Measurements from ENCODE around the gene KPTN.

KPTN gene

DNA sequence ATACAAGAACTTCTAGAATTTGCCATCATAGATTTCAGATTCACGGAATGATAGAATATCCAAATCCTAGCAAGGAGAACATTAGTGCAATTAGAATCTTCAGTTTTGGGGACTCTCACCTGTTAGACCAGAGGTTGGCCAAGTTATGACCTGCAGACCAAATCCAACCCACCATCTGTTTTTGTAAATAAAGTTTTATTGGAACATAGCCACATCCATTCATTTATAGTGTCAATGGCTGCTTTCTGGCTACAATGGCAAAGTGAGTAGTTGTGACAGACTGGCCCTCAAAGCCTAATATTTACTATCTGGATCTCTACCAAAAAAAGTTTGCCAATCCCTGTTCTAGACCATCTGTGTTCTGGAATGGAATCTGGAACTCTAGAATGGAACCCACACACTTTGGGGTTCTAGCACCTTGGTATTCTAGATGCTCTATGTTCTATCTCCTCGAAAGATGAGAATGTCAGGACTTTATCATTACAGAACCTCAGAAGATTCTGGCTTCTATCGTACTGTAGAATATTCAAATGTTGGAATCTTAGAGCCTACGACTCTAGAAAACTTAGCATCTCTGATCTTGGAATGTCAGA is 2.5 kb downstream of the KPTN start:
- H3K9me3 ChIP-seq (replicated peaks; ENCODE audit: insufficient read depth, low read length) = no peaks in the 10 kb centered on the region
- H3K4me1 ChIP-seq (ENCODE audit: low read length) = peaks cover 15% of the 10 kb centered on the region
- no peaks in the 10 kb centered on the region for H3K9me2 ChIP-seq (replicated peaks; ENCODE audit: insufficient read depth, low read length)
- no peak overlapping the region for H3K27ac ChIP-seq (ENCODE audit: low read length)
- no peak overlapping the region for H3K9ac ChIP-seq (ENCODE audit: low read length)
- no peak overlapping the region for H3K4me2 ChIP-seq (ENCODE audit: low read depth, low read length)
- peaks cover 10% of the 10 kb centered on the region for H3K79me2 ChIP-seq (ENCODE audit: low read length)
- TF ChIP-seq EZH2phosphoT487 (IDR thresholded peaks at IDR 0.05; ENCODE audit: low read length) (no peak), EZH2 (optimal IDR thresholded peaks at IDR 0.05; ENCODE audit: low read depth, low read length) (no peak)
- TF ChIP-seq, protein P1, sequence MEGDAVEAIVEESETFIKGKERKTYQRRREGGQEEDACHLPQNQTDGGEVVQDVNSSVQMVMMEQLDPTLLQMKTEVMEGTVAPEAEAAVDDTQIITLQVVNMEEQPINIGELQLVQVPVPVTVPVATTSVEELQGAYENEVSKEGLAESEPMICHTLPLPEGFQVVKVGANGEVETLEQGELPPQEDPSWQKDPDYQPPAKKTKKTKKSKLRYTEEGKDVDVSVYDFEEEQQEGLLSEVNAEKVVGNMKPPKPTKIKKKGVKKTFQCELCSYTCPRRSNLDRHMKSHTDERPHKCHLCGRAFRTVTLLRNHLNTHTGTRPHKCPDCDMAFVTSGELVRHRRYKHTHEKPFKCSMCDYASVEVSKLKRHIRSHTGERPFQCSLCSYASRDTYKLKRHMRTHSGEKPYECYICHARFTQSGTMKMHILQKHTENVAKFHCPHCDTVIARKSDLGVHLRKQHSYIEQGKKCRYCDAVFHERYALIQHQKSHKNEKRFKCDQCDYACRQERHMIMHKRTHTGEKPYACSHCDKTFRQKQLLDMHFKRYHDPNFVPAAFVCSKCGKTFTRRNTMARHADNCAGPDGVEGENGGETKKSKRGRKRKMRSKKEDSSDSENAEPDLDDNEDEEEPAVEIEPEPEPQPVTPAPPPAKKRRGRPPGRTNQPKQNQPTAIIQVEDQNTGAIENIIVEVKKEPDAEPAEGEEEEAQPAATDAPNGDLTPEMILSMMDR (IDR thresholded peaks at IDR 0.05; ENCODE audit: low read length) = no peak
- no peaks in the 10 kb centered on the region for H3F3A ChIP-seq (ENCODE audit: insufficient read depth, low read length)
- DNase-seq = no peak
- H4K20me1 ChIP-seq (ENCODE audit: insufficient read depth, low read length) = no peaks in the 10 kb centered on the region
- H3K36me3 ChIP-seq (replicated peaks; ENCODE audit: insufficient read depth, low read length) = no peaks in the 10 kb centered on the region
- no peak overlapping the region for H3K4me3 ChIP-seq (ENCODE audit: low read length)
- no peak overlapping the region for H2AFZ ChIP-seq (ENCODE audit: low read length)
- peaks cover 12% of the 10 kb centered on the region; the same call in 1 of the 2 replicates for H3K27me3 ChIP-seq (replicated peaks; ENCODE audit: insufficient read depth, low read length)

DNA sequence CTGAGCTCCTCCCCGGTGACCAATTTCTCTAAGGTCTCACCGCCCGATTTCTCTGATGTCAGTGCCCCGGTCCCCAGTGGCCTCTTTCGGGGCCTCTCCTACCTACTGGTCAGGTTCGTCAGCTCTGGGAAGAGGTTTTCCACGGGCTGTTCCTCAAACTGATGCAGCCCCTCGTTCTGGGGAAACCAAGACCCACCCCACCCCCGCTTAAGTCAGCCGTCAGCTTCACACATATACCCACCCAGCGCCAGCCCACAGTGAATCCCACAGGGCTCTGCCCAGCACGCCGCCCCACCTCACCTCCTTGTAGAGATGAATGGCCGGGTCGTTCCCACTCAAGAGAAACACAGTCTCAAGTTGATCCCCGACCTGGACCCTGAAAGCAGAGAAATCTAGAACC is 3.4 kb downstream of the KPTN start:
- Histone ChIP-seq H3K9me2 (replicated peaks; ENCODE audit: insufficient read depth, low read length) (no peaks in the 10 kb centered on the region), H3K9ac (ENCODE audit: low read length) (no peak overlapping the region), H3K36me3 (replicated peaks; ENCODE audit: insufficient read depth, low read length) (no peaks in the 10 kb centered on the region), H3K4me1 (ENCODE audit: low read length) (peaks cover 13% of the 10 kb centered on the region), H3K4me3 (ENCODE audit: low read length) (no peak overlapping the region), H4K20me1 (ENCODE audit: insufficient read depth, low read length) (no peaks in the 10 kb centered on the region), H3K79me2 (ENCODE audit: low read length) (peaks cover 7% of the 10 kb centered on the region), H3K4me2 (ENCODE audit: low read depth, low read length) (no peak overlapping the region), H3K9me3 (replicated peaks; ENCODE audit: insufficient read depth, low read length) (no peaks in the 10 kb centered on the region), H2AFZ (ENCODE audit: low read length) (no peak overlapping the region), H3F3A (ENCODE audit: insufficient read depth, low read length) (no peaks in the 10 kb centered on the region), H3K27ac (ENCODE audit: low read length) (no peak overlapping the region), H3K27me3 (replicated peaks; ENCODE audit: insufficient read depth, low read length) (peaks cover 14% of the 10 kb centered on the region; the same call in 1 of the 2 replicates)
- DNase-seq = no peak
- TF ChIP-seq, protein P1 (IDR thresholded peaks at IDR 0.05; ENCODE audit: low read length) = no peak
- TF ChIP-seq EZH2 (optimal IDR thresholded peaks at IDR 0.05; ENCODE audit: low read depth, low read length) (no peak), EZH2phosphoT487 (IDR thresholded peaks at IDR 0.05; ENCODE audit: low read length) (no peak)

DNA sequence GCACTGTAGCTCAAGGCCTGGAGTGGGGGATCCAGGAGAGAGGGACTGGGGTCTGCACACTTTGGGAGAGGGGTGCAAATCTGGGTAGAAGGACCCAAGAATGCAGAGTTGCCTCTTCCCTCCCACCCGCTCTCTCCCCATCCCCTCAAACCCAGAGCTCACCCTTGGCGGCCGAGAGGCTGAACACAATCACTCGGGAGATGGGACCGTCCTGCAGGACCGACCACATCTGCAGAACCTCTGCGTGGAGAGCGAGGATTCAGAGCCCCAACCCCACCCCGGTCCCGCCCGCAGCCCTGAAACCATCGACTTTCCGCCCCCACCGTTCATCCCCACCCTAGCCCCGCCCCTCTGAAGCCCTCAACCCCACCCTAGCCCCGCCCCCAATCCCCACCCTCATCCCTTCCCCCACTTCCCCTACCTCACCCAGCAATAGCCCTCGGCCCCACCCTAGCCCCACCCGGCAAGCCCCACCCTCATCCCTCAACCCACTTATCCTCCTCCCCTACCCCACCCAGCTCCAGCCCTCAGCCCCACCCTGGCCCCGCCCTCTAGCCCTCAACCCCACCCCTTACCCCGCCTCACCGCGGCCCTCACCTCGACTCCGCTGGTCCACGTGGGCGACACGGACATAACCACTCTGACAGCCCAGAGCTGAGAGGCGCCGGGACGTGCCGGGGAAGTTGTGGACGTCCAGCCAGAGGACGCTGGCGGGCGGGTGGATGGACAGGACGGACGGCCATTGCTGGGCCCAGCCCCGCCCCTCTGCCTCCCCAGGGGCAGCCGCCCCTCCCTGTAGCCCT is 4.1 kb downstream of the KPTN start:
- no peak overlapping the region for H2AFZ ChIP-seq (ENCODE audit: low read length)
- DNase-seq = no peak
- no peaks in the 10 kb centered on the region; the same call in 1 of the 2 replicates for H4K20me1 ChIP-seq (ENCODE audit: insufficient read depth, low read length)
- H3K4me2 ChIP-seq (ENCODE audit: low read depth, low read length) = no peak overlapping the region
- H3K9me3 ChIP-seq (replicated peaks; ENCODE audit: insufficient read depth, low read length) = no peaks in the 10 kb centered on the region
- H3F3A ChIP-seq (ENCODE audit: insufficient read depth, low read length) = no peaks in the 10 kb centered on the region
- H3K79me2 ChIP-seq (ENCODE audit: low read length) = no peaks in the 10 kb centered on the region
- H3K27me3 ChIP-seq (replicated peaks; ENCODE audit: insufficient read depth, low read length) = peaks cover 18% of the 10 kb centered on the region
- no peak overlapping the region for H3K27ac ChIP-seq (ENCODE audit: low read length)
- H3K4me1 ChIP-seq (ENCODE audit: low read length) = peaks cover 5% of the 10 kb centered on the region; the same call in 1 of the 2 replicates
- H3K9ac ChIP-seq (ENCODE audit: low read length) = no peak overlapping the region
- H3K36me3 ChIP-seq (replicated peaks; ENCODE audit: insufficient read depth, low read length) = no peaks in the 10 kb centered on the region
- H3K4me3 ChIP-seq (ENCODE audit: low read length) = no peak overlapping the region
- H3K9me2 ChIP-seq (replicated peaks; ENCODE audit: insufficient read depth, low read length) = no peaks in the 10 kb centered on the region
- TF ChIP-seq EZH2 (optimal IDR thresholded peaks at IDR 0.05; ENCODE audit: low read depth, low read length) (no peak), EZH2phosphoT487 (IDR thresholded peaks at IDR 0.05; ENCODE audit: low read length) (no peak)
- TF ChIP-seq, protein P1 (IDR thresholded peaks at IDR 0.05; ENCODE audit: low read length) = no peak

Measured in MM.1S (cell line).